PC-9 (cell line): ENCODE data around the gene MPPE1.

ENCODE experiments used
- CTCF ChIP-seq: fragments of 200-600 bp; sonication (generic); conservative IDR thresholded peaks from 2 replicates; pipeline ENCODE4 v1.6.1; 2017; ENCODE audit warnings: mixed run types, antibody characterized with exemption, mild to moderate bottlenecking, moderate library complexity
- EZH2 ChIP-seq: fragments of 200-600 bp; sonication (generic); IDR thresholded peaks from 2 replicates; pipeline ENCODE4 v1.8.0; 2017; ENCODE audit warnings: antibody characterized with exemption, low read depth

- TF ChIP-seq CTCF, result no peak
- no peak for TF ChIP-seq EZH2
These were observed 5.4 kb downstream of the MPPE1 start for GRCh38 chr18:11902522-11903292.
